ENCODE data around the gene TFRC.
A peak's percentile ranks its signal among the peaks of the same experiment; 100 is the strongest.
"Not testable (repeated sequence)": the region's sequence is repeated elsewhere in the genome, so short reads cannot be mapped to it uniquely, and the experiment has no call there.

TFRC gene

DNA sequence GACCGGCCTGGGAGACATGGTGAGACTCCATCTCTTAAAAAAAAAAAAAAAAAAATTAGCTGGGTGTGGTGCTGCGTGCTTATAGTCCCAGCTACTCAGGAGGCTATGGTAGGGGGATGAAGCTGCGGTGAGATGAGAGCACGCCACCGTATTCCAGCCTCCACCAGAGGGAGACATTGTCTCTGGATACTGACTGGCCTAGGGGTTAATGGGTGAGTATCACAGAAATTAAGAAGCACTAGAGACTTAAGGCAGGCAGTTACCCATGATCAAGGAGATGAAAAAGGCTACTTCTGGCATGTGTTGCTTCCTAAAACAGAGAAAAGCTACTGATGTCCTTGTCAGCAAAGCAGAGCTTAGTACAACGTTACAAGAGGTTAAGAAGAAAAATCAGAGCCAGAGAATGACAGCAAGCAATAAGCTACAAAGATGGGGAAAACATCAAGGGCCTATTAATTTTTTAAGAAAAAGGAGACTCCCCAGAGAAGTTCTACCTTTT is 8.6 kb downstream of the TFRC start:
- Histone ChIP-seq H3K27ac (no peak overlapping the region), H3K9ac (ENCODE audit: insufficient read length) (no peak overlapping the region), H3K36me3 (ENCODE audit: insufficient read depth, low read length) (peaks cover 81% of the 10 kb centered on the region), H3K4me3 (no peak overlapping the region), H3K9me3 (ENCODE audit: low read depth, low read length) (no peaks in the 10 kb centered on the region)
- TF ChIP-seq EZH2 (IDR thresholded peaks at IDR 0.05): no peak
- TF ChIP-seq POLR2AphosphoS5 (IDR thresholded peaks at IDR 0.05; ENCODE audit: borderline replicate concordance, low read depth, low read length): no peak
- TF ChIP-seq FOXP2 (optimal IDR thresholded peaks at IDR 0.05; ENCODE audit: control extremely low read depth, extremely low read length, insufficient read depth): no peak
- DNase-seq (ENCODE audit: low read depth, low spot score): peak; percentile 55

DNA sequence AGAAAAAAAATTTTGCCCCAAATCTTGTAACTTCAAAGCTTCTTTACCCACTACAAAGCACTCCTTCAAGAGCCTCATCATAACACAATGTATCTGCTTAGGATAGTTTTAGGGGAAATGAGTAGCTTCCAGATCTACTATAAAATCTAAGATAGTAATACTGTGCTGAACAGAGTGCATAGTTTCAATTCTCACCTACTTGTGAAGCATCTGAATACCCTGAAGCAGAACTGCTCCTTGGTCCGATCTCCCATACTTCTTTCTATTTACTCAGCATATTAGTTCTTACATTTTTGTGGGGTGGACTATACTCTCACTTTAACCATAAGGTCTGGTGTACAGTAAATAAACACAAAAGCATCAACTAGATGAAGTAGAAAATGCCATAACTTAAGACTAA is 9.6 kb downstream of the TFRC start:
- no peak for DNase-seq (ENCODE audit: low read depth, low spot score)
- H3K27ac ChIP-seq: no peak overlapping the region
- H3K4me3 ChIP-seq: no peak overlapping the region
- TF ChIP-seq EZH2 (IDR thresholded peaks at IDR 0.05): no peak
- no peak for TF ChIP-seq FOXP2 (optimal IDR thresholded peaks at IDR 0.05; ENCODE audit: control extremely low read depth, extremely low read length, insufficient read depth)
- TF ChIP-seq POLR2AphosphoS5 (IDR thresholded peaks at IDR 0.05; ENCODE audit: borderline replicate concordance, low read depth, low read length): no peak
- peaks cover 91% of the 10 kb centered on the region for H3K36me3 ChIP-seq (ENCODE audit: insufficient read depth, low read length)
- H3K9me3 ChIP-seq (ENCODE audit: low read depth, low read length): no peaks in the 10 kb centered on the region
- H3K9ac ChIP-seq (ENCODE audit: insufficient read length): no peak overlapping the region

DNA sequence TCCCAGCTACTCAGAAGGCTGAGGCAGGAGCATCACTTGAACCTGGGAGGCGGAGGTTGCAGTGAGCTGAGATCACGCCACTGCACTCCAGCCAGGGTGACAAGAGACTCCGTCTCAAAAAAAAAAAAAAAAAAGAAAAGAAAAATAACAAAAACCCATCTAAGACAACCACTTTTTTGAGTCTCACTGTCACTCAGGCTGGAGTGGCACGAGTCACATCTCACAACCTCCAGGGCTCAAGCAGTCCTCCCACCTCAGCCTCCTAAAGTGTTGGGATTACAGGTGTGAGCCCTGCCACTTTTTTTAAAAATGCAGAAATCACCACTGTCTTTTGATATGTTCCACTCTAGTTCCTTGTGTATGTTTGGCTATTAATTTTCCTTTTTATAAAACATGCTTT is 13.1 kb downstream of the TFRC start:
- H3K36me3 ChIP-seq (ENCODE audit: insufficient read depth, low read length): peaks cover 95% of the 10 kb centered on the region

DNA sequence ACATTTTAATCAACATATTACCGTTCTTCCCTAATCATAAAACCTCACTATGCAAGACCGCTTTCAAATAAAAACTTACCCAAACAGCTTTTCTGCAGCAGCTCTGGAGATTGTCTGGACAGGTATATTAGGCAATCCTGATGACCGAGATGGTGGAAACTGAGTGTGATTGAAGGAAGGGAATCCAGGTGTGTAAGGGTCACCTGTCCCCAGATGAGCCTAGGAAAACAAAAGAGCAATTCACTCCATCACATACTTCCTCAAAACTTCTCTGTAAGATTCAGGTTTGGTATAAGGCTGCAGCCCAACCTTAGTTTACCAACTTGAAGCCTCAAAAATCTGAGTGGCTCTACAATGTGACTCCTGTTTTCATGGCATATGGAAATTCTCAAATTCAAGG is 14.5 kb downstream of the TFRC start:
- TF ChIP-seq EZH2 (IDR thresholded peaks at IDR 0.05): no peak
- no peak for TF ChIP-seq POLR2AphosphoS5 (IDR thresholded peaks at IDR 0.05; ENCODE audit: borderline replicate concordance, low read depth, low read length)
- no peak for TF ChIP-seq FOXP2 (optimal IDR thresholded peaks at IDR 0.05; ENCODE audit: control extremely low read depth, extremely low read length, insufficient read depth)
- Histone ChIP-seq H3K27ac (no peak overlapping the region), H3K36me3 (ENCODE audit: insufficient read depth, low read length) (peaks cover 95% of the 10 kb centered on the region), H3K9me3 (ENCODE audit: low read depth, low read length) (no peaks in the 10 kb centered on the region), H3K4me3 (no peak overlapping the region), H3K9ac (ENCODE audit: insufficient read length) (no peak overlapping the region)
- DNase-seq (ENCODE audit: low read depth, low spot score): no peak

More for the DNA sequence above, 13.1 kb downstream of the TFRC start:
- H3K9ac ChIP-seq (ENCODE audit: insufficient read length); H3K9me3 ChIP-seq (ENCODE audit: low read depth, low read length); DNase-seq (ENCODE audit: low read depth, low spot score); H3K27ac ChIP-seq; H3K4me3 ChIP-seq: not testable (repeated sequence)

DNA sequence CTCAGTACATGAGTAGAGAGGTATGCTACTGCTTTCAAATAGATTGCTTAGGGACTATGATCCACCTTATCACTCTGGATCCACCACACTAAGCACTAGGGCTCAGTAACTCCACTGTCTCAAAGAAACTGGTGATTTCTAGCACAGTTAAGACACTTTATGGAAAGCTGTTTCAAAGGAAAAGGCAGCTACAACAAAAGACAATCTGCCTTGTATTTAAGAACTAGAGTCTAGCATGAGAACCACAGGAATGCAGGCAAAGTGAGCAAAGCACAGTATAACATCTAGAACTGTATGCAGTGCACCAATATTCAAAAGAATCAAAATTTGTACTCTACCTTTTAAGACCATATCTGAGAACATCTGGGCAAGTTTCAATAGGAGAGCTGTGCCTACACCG is 17.9 kb downstream of the TFRC start:
- no peak for DNase-seq (ENCODE audit: low read depth, low spot score)
- peaks cover 93% of the 10 kb centered on the region for H3K36me3 ChIP-seq (ENCODE audit: insufficient read depth, low read length)
- H3K27ac ChIP-seq: no peak overlapping the region
- no peaks in the 10 kb centered on the region for H3K9me3 ChIP-seq (ENCODE audit: low read depth, low read length)
- TF ChIP-seq FOXP2 (optimal IDR thresholded peaks at IDR 0.05; ENCODE audit: control extremely low read depth, extremely low read length, insufficient read depth) (no peak), EZH2 (IDR thresholded peaks at IDR 0.05) (no peak), POLR2AphosphoS5 (IDR thresholded peaks at IDR 0.05; ENCODE audit: borderline replicate concordance, low read depth, low read length) (no peak)
- no peak overlapping the region for H3K4me3 ChIP-seq
- no peak overlapping the region for H3K9ac ChIP-seq (ENCODE audit: insufficient read length)

DNA sequence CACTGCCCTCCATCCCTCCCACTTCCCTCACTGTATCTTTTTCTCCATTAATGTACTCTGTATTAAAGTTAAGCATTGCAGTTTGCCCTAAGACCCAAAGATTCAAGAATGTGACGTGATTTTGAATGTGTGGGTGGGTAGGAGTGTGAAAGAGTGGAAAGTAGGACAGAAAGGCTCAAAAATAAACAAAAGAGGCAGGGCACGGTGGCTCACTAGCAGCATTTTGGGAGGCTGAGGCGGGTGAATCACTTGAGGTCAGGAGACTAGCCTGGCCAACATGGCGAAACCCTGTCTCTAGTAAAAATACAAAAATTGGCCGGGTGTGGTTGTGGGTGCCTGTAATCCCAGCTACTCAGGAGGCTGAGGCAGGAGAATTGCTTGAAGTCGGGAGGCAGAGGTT is 18.4 kb downstream of the TFRC start:
- Histone ChIP-seq H3K4me3 (no peak overlapping the region), H3K27ac (no peak overlapping the region), H3K9ac (ENCODE audit: insufficient read length) (no peak overlapping the region), H3K9me3 (ENCODE audit: low read depth, low read length) (no peaks in the 10 kb centered on the region), H3K36me3 (ENCODE audit: insufficient read depth, low read length) (peaks cover 95% of the 10 kb centered on the region)
- no peak for DNase-seq (ENCODE audit: low read depth, low spot score)
- TF ChIP-seq EZH2 (IDR thresholded peaks at IDR 0.05): no peak
- no peak for TF ChIP-seq POLR2AphosphoS5 (IDR thresholded peaks at IDR 0.05; ENCODE audit: borderline replicate concordance, low read depth, low read length)
- no peak for TF ChIP-seq FOXP2 (optimal IDR thresholded peaks at IDR 0.05; ENCODE audit: control extremely low read depth, extremely low read length, insufficient read depth)

DNA sequence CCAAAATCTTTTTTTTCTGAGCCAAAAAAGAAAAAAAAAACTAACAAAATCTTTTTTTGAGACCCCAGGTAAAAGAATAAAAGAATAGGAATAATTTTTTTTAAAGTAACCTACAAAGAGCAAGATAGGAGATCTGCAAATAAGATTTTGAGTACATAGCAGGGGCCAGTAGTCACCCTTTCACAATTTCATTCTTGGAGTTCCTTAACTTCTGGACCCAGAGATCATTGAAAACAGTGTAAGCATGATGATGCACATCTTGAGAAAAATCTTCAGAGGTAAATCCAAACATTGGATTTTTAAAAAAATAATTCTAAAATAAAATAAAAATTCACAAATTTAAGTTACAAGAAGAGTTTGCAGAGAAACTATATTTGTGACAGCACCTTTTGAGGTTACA is 18.8 kb downstream of the TFRC start:
- no peak for DNase-seq (ENCODE audit: low read depth, low spot score)
- TF ChIP-seq POLR2AphosphoS5 (IDR thresholded peaks at IDR 0.05; ENCODE audit: borderline replicate concordance, low read depth, low read length): no peak
- TF ChIP-seq FOXP2 (optimal IDR thresholded peaks at IDR 0.05; ENCODE audit: control extremely low read depth, extremely low read length, insufficient read depth): no peak
- no peak for TF ChIP-seq EZH2 (IDR thresholded peaks at IDR 0.05)
- Histone ChIP-seq H3K4me3 (no peak overlapping the region), H3K9ac (ENCODE audit: insufficient read length) (no peak overlapping the region), H3K36me3 (ENCODE audit: insufficient read depth, low read length) (peaks cover 95% of the 10 kb centered on the region), H3K27ac (no peak overlapping the region), H3K9me3 (ENCODE audit: low read depth, low read length) (no peaks in the 10 kb centered on the region)

DNA sequence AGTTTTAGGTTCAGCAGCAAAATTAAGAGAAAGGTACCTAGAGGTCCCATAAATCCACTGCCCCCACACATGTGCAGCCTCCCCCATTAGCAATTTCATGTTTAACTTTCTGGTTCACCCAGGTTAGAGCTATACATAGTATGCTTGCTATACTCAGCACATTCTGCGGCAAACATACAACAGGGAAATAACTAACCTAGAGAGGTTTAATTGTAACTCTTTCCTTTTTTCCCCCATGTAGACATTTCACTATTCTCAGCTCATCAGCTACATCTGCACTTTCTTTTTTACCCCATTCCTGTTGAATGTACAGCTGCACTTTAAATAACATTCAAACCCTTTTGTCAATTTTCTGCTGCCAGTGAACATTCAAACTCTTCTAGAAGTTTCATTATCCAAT is 21.1 kb downstream of the TFRC start:
- Histone ChIP-seq H3K9ac (ENCODE audit: insufficient read length) (no peak overlapping the region), H3K9me3 (ENCODE audit: low read depth, low read length) (no peaks in the 10 kb centered on the region), H3K27ac (no peak overlapping the region), H3K36me3 (ENCODE audit: insufficient read depth, low read length) (peaks cover 95% of the 10 kb centered on the region), H3K4me3 (no peak overlapping the region)
- no peak for DNase-seq (ENCODE audit: low read depth, low spot score)
- no peak for TF ChIP-seq EZH2 (IDR thresholded peaks at IDR 0.05)

DNA sequence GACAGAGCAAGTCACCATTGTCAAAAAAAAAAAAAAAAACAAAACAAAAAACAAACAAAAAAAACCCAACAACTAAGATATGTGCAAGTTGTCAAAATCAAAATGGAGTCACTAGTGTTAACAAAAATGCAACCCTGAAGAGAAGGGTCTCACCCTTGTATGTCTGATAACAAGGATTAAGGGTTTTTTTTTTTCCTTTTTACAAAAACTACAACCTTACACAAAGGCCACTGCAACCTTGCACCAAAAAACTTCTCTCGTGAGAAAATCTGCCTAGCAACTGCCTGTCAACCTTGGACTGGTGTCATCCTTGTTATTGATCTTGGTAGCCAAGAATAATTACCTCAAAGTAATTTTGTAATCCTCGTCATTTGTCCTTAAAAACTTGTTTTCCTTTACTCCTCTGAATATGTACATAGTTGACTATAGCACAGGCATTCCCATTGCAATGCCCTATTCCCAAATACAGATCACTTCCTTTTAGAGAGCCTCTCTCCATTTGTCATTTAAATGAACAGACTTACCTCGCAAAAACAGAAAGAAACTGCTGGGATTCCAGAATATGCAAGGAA is 24.0 kb downstream of the TFRC start:
- Histone ChIP-seq H3K27ac (no peak overlapping the region), H3K9me3 (ENCODE audit: low read depth, low read length) (no peaks in the 10 kb centered on the region), H3K4me3 (no peak overlapping the region), H3K9ac (ENCODE audit: insufficient read length) (no peak overlapping the region), H3K36me3 (ENCODE audit: insufficient read depth, low read length) (peaks cover 94% of the 10 kb centered on the region)
- TF ChIP-seq POLR2AphosphoS5 (IDR thresholded peaks at IDR 0.05; ENCODE audit: borderline replicate concordance, low read depth, low read length) (no peak), FOXP2 (optimal IDR thresholded peaks at IDR 0.05; ENCODE audit: control extremely low read depth, extremely low read length, insufficient read depth) (no peak), EZH2 (IDR thresholded peaks at IDR 0.05) (no peak)
- no peak for DNase-seq (ENCODE audit: low read depth, low spot score)

DNA sequence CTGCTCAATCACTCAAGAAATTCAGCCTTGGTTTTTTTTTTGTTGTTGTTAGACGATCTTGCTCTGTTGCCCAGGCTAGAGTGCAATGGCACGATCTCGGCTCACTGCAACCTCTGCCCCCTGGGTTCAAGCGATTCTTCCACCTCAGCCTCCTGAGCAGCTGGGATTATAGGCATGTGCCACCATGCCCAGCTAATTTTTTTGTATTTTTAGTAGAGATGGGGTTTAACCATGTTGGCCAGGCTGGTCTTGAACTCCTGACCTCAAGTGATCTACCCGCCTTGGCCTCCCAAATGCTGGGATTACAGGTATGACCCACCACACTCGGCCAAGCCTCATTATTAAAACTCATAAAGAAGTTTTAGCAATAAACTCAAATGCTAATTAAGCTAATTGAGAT is 25.5 kb downstream of the TFRC start:
- H3K36me3 ChIP-seq (ENCODE audit: insufficient read depth, low read length): peaks cover 94% of the 10 kb centered on the region
- not testable (repeated sequence) for H3K9ac ChIP-seq (ENCODE audit: insufficient read length)

More for the DNA sequence above, 25.5 kb downstream of the TFRC start:
- H3K27ac ChIP-seq; H3K4me3 ChIP-seq; H3K9me3 ChIP-seq (ENCODE audit: low read depth, low read length); DNase-seq (ENCODE audit: low read depth, low spot score): not testable (repeated sequence)
